Smooth muscle cell (in vitro differentiated cells): ENCODE measurements around the gene DPH6. TPM values are rescaled to one million over a fixed set of nuclear protein-coding genes. Genes with fewer than 3 reads are reported as not detected.

Source experiments
- DNase-seq: peaks from one replicate; lab custom pipeline; 2025; ENCODE audit not compliant: unreplicated experiment; lab: John Stamatoyannopoulos, UW
- H2AFZ ChIP-seq: fragments of 200-600 bp; sonication (generic); 2 replicates; pipeline ENCODE4 v1.6.0; 2016; ENCODE audit warnings: antibody characterized with exemption, low read depth, mild to moderate bottlenecking
- H3F3A ChIP-seq: fragments of 200-600 bp; sonication (generic); 2 replicates; pipeline ENCODE4 v1.6.0; 2017; ENCODE audit warnings: antibody characterized with exemption, low read depth
- H3K27ac ChIP-seq: fragments of 200-600 bp; sonication (generic); 2 replicates; pipeline ENCODE4 v1.5.1; 2016; ENCODE audit warnings: low read depth, mild to moderate bottlenecking
- H3K27me3 ChIP-seq: fragments of 200-600 bp; sonication (generic); 2 replicates; pipeline ENCODE4 v1.6.1; 2016; ENCODE audit warnings: low read depth, mild to moderate bottlenecking
- H3K36me3 ChIP-seq: fragments of 200-600 bp; sonication (generic); 2 replicates; pipeline ENCODE4 v1.5.1; 2016; ENCODE audit warnings: low read depth
- H3K4me1 ChIP-seq: fragments of 200-600 bp; sonication (generic); 2 replicates; pipeline ENCODE4 v1.5.1; 2016; ENCODE audit warnings: low read depth
- H3K4me2 ChIP-seq: fragments of 200-600 bp; sonication (generic); 2 replicates; pipeline ENCODE4 v1.6.0; 2016; ENCODE audit warnings: mild to moderate bottlenecking
- H3K4me3 ChIP-seq: fragments of 200-600 bp; sonication (generic); 2 replicates; pipeline ENCODE4 v1.5.1; 2016; ENCODE audit warnings: mild to moderate bottlenecking
- H3K79me2 ChIP-seq: fragments of 200-600 bp; sonication (generic); 2 replicates; pipeline ENCODE4 v1.6.0; 2016; ENCODE audit warnings: low read depth, mild to moderate bottlenecking
- H3K9ac ChIP-seq: fragments of 200-600 bp; sonication (generic); 2 replicates; pipeline ENCODE4 v1.6.0; 2016; ENCODE audit warnings: low read depth
- H3K9me3 ChIP-seq: fragments of 200-600 bp; sonication (generic); replicated peaks from 2 replicates; pipeline ENCODE4 v1.5.1; 2016; ENCODE audit warnings: low read depth
- H4K20me1 ChIP-seq: fragments of 200-600 bp; sonication (generic); 2 replicates; pipeline ENCODE4 v1.6.0; 2016; ENCODE audit warnings: low read depth
- WGBS: methylation state at CpG from one replicate; pipeline ENCODE4 v1.1.7; 2016; ENCODE audit warnings: low lambda C conversion rate; 5-methylcytosine and 5-hydroxymethylcytosine counted together
- polyA plus RNA-seq: library from polyadenylated mRNA; unstranded; fragments of >200 nt; fragmentation: Nextera tagmentation; extraction: Ambion mirVana; gene quantifications from 2 replicates; pipeline ENCODE4 v1.2.1, GENCODE V29; 2016
- total RNA-seq: library from RNA; depleted of rRNA; stranded (reverse); fragments of >200 nt; gene quantifications from 2 replicates; pipeline ENCODE4 v1.2.3, GENCODE V29; 2014
- TF ChIP-seq, protein P1 (sequence below): fragments of 200-600 bp; sonication (generic); IDR thresholded peaks from 2 replicates; pipeline ENCODE4 v1.5.1; 2017; ENCODE audit warnings: borderline replicate concordance, mild to moderate bottlenecking, antibody characterized with exemption; ENCODE audit not compliant: insufficient read depth, poor library complexity, severe bottlenecking

The DPH6 gene
- total and polyA plus RNA-seq, 2 experiments from 2014 or later: 4.0 to 19.9 TPM

DNA sequence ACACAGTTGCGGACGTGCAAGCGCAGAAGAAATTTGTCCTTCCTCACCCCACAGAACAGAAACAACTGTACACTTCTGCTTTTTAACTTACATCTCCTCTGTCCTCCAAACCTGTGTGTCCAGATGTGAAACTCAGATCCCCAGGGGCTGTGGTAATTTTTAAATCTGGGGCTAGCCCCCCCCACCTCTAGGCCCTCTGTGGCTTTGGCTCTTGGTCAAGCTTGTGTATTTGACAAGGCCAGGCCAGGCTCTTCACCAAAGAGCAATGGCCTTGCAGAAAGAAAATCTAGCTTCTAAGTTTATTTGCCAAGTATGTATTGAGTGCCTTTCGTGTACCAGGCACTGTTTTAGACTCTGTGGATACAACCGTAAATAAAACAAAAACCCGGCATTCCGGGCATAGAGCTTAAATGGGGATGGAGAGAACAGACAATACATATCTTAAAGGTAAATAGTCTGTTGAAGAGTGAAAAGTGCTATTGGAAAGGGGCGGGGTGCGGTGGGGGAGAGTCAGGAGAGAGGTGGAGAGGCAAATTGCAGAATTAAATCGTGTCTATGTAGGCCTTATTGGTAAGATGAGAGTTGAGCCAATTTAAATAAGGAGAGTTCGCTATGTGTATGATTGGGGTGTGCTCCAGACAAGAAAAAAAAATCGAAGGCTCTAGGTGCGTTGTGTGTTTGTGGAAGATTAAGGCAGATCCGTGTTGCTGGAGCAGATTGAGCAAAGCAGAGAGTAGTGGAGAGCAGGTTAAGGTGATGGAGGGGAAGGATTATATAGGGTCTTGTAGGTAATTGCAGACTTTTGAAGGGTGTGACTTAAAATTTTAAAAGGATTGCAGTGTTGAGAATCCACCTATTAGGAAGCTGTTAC, 781 bp upstream of the DPH6 start:
- peak overlapping the region; percentile 93 for H3K9ac ChIP-seq
- peak overlapping the region; percentile 92 for H3K4me2 ChIP-seq
- WGBS: 64% methylated on average over 14 of the region's 14 CpGs
- H3K4me3 ChIP-seq: peak overlapping the region; percentile 62
- H2AFZ ChIP-seq: peak overlapping the region; percentile 86
- peak overlapping the region; percentile 90 for H3K27ac ChIP-seq
- H3K36me3 ChIP-seq: no peaks in the 10 kb centered on the region
- no peaks in the 10 kb centered on the region for H3F3A ChIP-seq
- no peaks in the 10 kb centered on the region for H3K9me3 ChIP-seq
- TF ChIP-seq, protein P1, sequence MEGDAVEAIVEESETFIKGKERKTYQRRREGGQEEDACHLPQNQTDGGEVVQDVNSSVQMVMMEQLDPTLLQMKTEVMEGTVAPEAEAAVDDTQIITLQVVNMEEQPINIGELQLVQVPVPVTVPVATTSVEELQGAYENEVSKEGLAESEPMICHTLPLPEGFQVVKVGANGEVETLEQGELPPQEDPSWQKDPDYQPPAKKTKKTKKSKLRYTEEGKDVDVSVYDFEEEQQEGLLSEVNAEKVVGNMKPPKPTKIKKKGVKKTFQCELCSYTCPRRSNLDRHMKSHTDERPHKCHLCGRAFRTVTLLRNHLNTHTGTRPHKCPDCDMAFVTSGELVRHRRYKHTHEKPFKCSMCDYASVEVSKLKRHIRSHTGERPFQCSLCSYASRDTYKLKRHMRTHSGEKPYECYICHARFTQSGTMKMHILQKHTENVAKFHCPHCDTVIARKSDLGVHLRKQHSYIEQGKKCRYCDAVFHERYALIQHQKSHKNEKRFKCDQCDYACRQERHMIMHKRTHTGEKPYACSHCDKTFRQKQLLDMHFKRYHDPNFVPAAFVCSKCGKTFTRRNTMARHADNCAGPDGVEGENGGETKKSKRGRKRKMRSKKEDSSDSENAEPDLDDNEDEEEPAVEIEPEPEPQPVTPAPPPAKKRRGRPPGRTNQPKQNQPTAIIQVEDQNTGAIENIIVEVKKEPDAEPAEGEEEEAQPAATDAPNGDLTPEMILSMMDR: no peak
- H3K4me1 ChIP-seq: peaks cover 34% of the 10 kb centered on the region
- DNase-seq: no peak
- no peaks in the 10 kb centered on the region for H3K27me3 ChIP-seq
- no peaks in the 10 kb centered on the region for H4K20me1 ChIP-seq
- H3K79me2 ChIP-seq: no peaks in the 10 kb centered on the region

GRCh38 chr15:35545316-35545823, 595 bp downstream of the DPH6 start:
- Histone ChIP-seq H3K4me2 (peak overlapping the region; percentile 92), H3K27me3 (no peaks in the 10 kb centered on the region), H3K36me3 (no peaks in the 10 kb centered on the region), H3K9ac (peak overlapping the region; percentile 93), H3K9me3 (no peaks in the 10 kb centered on the region), H3F3A (no peaks in the 10 kb centered on the region), H4K20me1 (no peaks in the 10 kb centered on the region), H3K79me2 (no peaks in the 10 kb centered on the region), H2AFZ (peak overlapping the region; percentile 86), H3K27ac (peak overlapping the region; percentile 90), H3K4me3 (peak overlapping the region; percentile 62), H3K4me1 (peaks cover 31% of the 10 kb centered on the region)
- TF ChIP-seq, protein P1: no peak
- peak; percentile 36 for DNase-seq
- 6% methylated on average over 15 of the region's 15 CpGs for WGBS

DNA sequence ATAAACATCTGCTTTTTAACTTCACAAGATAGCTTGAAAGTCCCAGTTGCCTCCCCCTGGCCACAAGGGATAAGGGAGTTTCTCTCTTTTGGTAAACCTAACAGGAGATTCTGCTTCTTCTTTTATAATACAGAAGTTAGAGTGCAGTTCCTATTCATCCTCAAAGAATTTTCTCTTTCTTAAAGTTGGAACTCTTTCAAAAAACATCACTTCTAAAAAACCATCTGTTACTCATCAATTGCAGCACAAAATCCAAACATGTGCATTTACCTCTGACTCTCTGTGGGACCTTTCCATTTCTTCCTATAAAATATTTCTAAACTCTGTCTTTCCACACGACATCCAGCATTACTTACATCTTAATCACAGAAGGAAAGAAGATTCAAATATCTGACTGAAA, 5.1 kb downstream of the DPH6 start:
- H3K4me3 ChIP-seq: no peak overlapping the region
- no peak for DNase-seq
- H3K27ac ChIP-seq: no peak overlapping the region

More for the DNA sequence above, 5.1 kb downstream of the DPH6 start:
- H3F3A ChIP-seq: no peaks in the 10 kb centered on the region
- H2AFZ ChIP-seq: no peak overlapping the region
- H3K9ac ChIP-seq: no peak overlapping the region
- H3K79me2 ChIP-seq: no peaks in the 10 kb centered on the region
- H3K27me3 ChIP-seq: no peaks in the 10 kb centered on the region
- 89% methylated on average over 1 of the region's 1 CpG for WGBS
- H3K9me3 ChIP-seq: no peaks in the 10 kb centered on the region
- peaks cover 10% of the 10 kb centered on the region for H3K4me1 ChIP-seq
- H3K4me2 ChIP-seq: no peak overlapping the region
- H3K36me3 ChIP-seq: no peaks in the 10 kb centered on the region
- no peaks in the 10 kb centered on the region for H4K20me1 ChIP-seq
- TF ChIP-seq, protein P1: no peak
